WTC11 (cell line): ENCODE data around the gene KIAA1586.

Source experiments
- MYBL2 ChIP-seq: sonication (generic); formaldehyde crosslinking; IDR thresholded peaks from 2 replicates; pipeline ENCODE4 v1.8.1; 2023; ENCODE audit warnings: mild to moderate bottlenecking, moderate library complexity, missing genetic modification reagents
- NFE2L1 ChIP-seq: sonication (generic); formaldehyde crosslinking; IDR thresholded peaks from 2 replicates; pipeline ENCODE4 v1.8.1; 2023; ENCODE audit warnings: missing genetic modification reagents
- NR1H2 ChIP-seq: sonication (generic); formaldehyde crosslinking; IDR thresholded peaks from 2 replicates; pipeline ENCODE4 v1.9.0; 2021; ENCODE audit warnings: mild to moderate bottlenecking, moderate library complexity, missing genetic modification reagents
- TF ChIP-seq, protein P1 (sequence below): fragments of 200-600 bp; IDR thresholded peaks from 2 replicates; pipeline ENCODE4 v1.8.0; 2022; ENCODE audit warnings: antibody characterized with exemption
- TF ChIP-seq, protein P2 (sequence below): sonication (generic); formaldehyde crosslinking; IDR thresholded peaks from 2 replicates; pipeline ENCODE4 v1.8.1; 2022; ENCODE audit warnings: low read depth, missing genetic modification reagents, borderline replicate concordance
- TF ChIP-seq, protein P3 (sequence below): sonication (generic); formaldehyde crosslinking; IDR thresholded peaks from 2 replicates; pipeline ENCODE4 v1.8.0; 2022; ENCODE audit warnings: mild to moderate bottlenecking, missing genetic modification reagents
- TF ChIP-seq, protein P4 (sequence below): sonication (generic); formaldehyde crosslinking; IDR thresholded peaks from 2 replicates; pipeline ENCODE4 v1.8.1; 2023; ENCODE audit warnings: mild to moderate bottlenecking, missing genetic modification reagents, borderline replicate concordance

DNA sequence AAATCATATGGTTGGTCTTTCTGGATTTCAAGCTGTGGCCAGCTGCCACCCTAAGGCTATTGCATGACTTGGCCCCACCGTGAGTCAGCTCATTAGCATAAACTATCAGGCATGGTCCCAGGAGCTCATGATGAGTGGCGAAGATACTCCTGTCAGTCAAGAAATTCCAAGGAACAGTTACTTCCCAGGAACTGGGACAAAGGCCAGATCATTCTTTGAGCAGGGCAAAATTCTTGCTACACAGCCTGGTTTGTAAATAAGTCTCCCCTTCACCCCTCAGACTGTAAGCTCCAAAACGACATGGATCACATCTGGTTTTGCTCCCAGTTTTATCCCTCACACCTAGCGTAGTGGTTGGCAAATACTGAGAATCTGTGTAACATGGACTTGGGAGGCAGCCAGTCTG lies 33.0 kb upstream of the KIAA1586 start:
- TF ChIP-seq, protein P1, sequence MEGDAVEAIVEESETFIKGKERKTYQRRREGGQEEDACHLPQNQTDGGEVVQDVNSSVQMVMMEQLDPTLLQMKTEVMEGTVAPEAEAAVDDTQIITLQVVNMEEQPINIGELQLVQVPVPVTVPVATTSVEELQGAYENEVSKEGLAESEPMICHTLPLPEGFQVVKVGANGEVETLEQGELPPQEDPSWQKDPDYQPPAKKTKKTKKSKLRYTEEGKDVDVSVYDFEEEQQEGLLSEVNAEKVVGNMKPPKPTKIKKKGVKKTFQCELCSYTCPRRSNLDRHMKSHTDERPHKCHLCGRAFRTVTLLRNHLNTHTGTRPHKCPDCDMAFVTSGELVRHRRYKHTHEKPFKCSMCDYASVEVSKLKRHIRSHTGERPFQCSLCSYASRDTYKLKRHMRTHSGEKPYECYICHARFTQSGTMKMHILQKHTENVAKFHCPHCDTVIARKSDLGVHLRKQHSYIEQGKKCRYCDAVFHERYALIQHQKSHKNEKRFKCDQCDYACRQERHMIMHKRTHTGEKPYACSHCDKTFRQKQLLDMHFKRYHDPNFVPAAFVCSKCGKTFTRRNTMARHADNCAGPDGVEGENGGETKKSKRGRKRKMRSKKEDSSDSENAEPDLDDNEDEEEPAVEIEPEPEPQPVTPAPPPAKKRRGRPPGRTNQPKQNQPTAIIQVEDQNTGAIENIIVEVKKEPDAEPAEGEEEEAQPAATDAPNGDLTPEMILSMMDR: no peak
- TF ChIP-seq, protein P2, sequence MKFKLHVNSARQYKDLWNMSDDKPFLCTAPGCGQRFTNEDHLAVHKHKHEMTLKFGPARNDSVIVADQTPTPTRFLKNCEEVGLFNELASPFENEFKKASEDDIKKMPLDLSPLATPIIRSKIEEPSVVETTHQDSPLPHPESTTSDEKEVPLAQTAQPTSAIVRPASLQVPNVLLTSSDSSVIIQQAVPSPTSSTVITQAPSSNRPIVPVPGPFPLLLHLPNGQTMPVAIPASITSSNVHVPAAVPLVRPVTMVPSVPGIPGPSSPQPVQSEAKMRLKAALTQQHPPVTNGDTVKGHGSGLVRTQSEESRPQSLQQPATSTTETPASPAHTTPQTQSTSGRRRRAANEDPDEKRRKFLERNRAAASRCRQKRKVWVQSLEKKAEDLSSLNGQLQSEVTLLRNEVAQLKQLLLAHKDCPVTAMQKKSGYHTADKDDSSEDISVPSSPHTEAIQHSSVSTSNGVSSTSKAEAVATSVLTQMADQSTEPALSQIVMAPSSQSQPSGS (CRISPR knock-in tag): no peak
- TF ChIP-seq MYBL2 (CRISPR knock-in tag) (no peak), NR1H2 (CRISPR knock-in tag) (no peak), NFE2L1 (CRISPR knock-in tag) (no peak)
- TF ChIP-seq, protein P3, sequence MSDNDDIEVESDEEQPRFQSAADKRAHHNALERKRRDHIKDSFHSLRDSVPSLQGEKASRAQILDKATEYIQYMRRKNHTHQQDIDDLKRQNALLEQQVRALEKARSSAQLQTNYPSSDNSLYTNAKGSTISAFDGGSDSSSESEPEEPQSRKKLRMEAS (CRISPR knock-in tag): no peak
- TF ChIP-seq, protein P4, sequence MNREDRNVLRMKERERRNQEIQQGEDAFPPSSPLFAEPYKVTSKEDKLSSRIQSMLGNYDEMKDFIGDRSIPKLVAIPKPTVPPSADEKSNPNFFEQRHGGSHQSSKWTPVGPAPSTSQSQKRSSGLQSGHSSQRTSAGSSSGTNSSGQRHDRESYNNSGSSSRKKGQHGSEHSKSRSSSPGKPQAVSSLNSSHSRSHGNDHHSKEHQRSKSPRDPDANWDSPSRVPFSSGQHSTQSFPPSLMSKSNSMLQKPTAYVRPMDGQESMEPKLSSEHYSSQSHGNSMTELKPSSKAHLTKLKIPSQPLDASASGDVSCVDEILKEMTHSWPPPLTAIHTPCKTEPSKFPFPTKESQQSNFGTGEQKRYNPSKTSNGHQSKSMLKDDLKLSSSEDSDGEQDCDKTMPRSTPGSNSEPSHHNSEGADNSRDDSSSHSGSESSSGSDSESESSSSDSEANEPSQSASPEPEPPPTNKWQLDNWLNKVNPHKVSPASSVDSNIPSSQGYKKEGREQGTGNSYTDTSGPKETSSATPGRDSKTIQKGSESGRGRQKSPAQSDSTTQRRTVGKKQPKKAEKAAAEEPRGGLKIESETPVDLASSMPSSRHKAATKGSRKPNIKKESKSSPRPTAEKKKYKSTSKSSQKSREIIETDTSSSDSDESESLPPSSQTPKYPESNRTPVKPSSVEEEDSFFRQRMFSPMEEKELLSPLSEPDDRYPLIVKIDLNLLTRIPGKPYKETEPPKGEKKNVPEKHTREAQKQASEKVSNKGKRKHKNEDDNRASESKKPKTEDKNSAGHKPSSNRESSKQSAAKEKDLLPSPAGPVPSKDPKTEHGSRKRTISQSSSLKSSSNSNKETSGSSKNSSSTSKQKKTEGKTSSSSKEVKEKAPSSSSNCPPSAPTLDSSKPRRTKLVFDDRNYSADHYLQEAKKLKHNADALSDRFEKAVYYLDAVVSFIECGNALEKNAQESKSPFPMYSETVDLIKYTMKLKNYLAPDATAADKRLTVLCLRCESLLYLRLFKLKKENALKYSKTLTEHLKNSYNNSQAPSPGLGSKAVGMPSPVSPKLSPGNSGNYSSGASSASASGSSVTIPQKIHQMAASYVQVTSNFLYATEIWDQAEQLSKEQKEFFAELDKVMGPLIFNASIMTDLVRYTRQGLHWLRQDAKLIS (CRISPR knock-in tag): no peak
